GM18511 (cell line): Measurements from ENCODE around the gene FIBIN.
"Not testable (repeated sequence)": the region's sequence is repeated elsewhere in the genome, so short reads cannot be mapped to it uniquely, and the experiment has no call there.

ENCODE experiments used
- ATAC-seq: cut with Tn5 transposase; IDR thresholded peaks from one replicate; pipeline ENCODE4 v1.9.1; 2021; ENCODE audit warnings: mild to moderate bottlenecking, moderate library complexity; ENCODE audit not compliant: unreplicated experiment

FIBIN gene

DNA sequence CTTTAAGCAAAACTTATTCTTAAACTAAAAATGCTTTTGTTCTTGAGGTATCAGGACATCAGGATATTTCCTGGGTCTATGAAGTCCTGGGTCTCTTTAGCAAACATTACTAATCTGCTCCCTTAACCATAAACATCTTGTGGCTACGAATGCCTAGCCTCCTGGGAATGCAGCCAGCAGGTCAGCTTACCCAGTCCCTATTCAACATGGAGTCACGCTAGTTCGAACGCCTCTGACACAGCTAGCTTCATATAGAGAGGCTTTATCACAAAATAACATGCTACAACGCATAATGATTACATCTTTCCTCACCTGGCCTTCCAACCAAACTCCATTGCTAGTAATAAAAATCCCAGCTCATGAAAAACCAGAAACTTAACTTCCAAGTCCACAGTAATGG is 17.5 kb upstream of the FIBIN start:
- ATAC-seq, result no peak

DNA sequence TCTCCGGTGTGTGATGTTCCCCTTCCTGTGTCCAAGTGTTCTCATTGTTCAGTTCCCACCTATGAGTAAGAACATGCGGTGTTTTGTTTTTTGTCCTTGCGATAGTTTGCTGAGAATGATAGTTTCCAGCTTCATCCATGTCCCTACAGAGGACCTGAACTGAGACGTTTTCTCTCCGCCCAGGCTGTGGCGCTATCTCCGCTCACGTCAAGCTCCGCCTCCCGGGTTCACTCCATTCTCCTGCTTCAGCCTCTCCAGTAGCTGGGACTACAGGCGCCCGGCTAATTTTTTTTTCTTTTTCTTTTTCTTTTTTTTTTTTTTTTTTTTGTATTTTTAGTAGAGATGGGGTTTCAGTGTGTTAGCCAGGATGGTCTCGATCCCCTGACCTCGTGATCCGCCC is 16.7 kb upstream of the FIBIN start:
- ATAC-seq, result not testable (repeated sequence)

DNA sequence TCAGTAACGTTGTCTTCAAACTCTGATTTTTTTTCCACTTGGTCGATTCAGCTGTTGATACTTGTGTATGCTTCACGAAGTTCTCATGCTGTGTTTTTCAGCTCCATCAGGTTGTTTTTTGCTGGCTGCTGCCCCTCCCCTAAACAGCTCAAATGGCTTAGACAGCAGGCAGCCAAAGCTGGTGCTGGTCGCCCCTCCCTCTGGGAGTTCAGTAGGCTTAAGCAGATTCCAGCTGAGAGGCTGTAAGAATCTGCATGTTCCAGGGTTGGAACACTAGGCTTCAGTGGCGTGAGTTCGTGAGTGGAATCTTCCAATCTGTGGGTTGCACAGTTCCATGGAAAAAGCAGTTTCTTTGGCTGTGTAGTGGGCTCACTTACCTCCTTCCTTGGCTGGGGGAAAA is 10.3 kb upstream of the FIBIN start:
- no peak for ATAC-seq

GRCh38 chr11:26985470-26985869 is 8.4 kb upstream of the FIBIN start:
- no peak for ATAC-seq

- ATAC-seq, result no peak
Observed at GRCh38 chr11:26985943-26986342, 8.0 kb upstream of the FIBIN start.

DNA sequence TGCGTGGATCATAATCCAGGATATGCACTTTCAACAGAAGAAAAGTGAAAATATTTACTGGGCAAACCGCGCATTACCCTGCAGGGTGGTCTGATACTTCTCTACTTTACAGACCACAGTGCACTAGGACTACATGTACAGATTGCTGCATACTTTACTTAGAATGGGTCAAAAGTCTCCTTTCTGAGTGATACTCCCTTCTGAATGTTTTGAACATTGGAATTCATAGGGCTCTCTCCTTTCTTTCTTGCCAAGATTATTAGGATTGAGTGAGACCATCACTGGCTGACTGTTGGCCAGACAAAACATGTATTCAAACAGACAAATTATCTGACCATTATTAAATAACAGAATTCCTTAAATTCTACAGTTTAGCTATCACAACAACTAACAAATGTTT is 6.6 kb upstream of the FIBIN start:
- no peak for ATAC-seq

- no peak for ATAC-seq
Observed at GRCh38 chr11:26987731-26988130, 6.2 kb upstream of the FIBIN start.

DNA sequence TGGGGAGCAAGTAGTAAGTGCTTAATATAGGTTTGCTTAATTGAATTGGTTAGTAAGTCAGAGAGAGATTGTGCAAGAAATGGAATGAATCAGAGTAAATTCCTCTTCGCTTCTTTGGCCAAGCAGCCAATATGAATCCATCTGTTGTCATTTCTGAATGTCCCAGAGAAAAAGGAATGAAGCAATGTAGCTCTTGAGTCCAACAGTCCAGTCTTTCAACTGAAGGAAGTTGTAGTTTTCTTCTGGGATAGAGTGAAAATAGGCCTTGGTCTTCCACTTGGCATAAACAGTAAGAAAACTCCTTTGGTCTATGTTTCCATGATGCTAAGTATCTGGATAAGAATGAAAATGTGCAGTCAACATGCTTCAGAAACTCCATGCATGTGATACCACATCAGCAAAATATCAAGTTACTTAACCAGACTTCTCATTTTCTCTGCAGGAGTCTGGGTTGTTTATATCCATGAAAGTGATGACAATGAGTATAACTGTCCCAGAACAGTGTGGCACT is 1.8 kb upstream of the FIBIN start:
- no peak for ATAC-seq

GRCh38 chr11:26994631-26995095 is 751 bp downstream of the FIBIN start:
- ATAC-seq, result no peak

- no peak for ATAC-seq
Observed at GRCh38 chr11:26995701-26996460, 2.0 kb downstream of the FIBIN start.

- ATAC-seq, result no peak
Observed at GRCh38 chr11:26997378-26997777, 3.5 kb downstream of the FIBIN start.

GRCh38 chr11:27001136-27001730 is 7.3 kb downstream of the FIBIN start:
- not testable (repeated sequence) for ATAC-seq

- no peak for ATAC-seq
Observed at GRCh38 chr11:27002431-27002830, 8.5 kb downstream of the FIBIN start.

DNA sequence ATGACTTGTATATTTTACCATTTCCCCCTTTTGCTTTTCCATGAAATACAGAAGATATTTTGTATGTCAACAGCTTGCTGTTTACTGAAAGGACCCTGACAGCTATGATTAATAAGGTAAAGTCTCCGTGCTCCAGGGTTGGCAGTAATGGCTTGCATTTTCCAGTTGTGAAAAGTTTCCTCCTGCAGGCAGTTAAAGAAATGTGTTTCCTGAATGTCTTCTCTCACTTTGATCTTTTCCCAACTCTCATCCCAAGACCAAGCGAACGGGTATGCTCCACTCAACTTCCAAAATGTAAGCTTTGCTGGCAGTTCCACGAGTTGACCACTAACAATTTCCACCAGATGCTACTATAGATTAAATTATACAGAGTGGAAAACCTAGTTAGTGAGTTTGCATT is 8.9 kb downstream of the FIBIN start:
- ATAC-seq, result no peak

DNA sequence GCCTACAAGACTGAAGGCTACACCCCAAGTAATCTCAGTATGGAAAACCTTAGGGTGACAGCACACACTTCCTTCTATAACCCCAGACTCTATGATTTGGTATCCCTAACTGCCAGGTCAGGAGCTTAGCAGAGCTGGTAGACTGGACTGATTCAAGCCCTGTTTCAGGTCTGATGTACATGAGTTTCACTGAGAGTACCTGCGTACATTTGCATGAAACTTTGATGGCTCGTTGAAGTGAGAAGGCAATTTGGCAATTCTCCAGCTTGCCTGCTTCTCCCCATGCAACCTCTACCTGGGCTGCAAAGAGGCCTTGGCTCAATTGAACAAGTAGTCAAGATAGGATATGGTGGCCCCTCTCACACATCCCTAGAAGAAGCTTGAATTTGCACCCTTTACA is 10.2 kb downstream of the FIBIN start:
- no peak for ATAC-seq

- no peak for ATAC-seq
Observed at GRCh38 chr11:27008811-27009535, 15.1 kb downstream of the FIBIN start.

DNA sequence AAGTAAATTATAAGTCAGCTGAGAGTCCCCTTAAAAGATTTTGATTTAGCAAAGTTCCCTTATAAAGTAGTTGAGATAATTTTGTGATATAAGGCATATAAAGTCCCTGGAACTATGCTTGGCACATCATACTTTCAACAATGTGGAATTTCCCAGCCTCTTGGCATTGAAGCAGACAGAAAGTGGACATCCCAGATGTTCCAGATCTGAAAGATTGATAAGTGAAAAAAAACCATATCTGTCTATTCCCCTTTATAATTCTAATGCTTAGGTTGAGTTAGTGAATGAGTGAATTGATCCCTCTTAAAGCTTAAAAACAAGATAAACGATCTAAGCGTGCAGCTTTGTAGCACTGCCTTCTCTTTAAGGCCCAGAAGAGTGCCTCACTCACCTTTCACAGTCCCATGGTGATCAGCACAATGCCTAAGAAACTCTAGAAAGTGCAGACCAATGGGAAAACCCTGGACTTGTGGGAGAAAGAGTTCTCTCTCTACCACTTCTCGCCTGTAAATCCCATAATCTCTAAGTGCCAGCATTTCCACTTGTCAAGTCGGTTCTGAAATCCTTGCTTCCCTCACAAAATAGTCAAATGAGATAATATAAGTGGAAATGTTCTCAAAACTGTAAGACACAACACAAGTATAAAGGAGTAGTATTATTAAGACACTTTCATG is 17.8 kb downstream of the FIBIN start:
- ATAC-seq, result no peak

DNA sequence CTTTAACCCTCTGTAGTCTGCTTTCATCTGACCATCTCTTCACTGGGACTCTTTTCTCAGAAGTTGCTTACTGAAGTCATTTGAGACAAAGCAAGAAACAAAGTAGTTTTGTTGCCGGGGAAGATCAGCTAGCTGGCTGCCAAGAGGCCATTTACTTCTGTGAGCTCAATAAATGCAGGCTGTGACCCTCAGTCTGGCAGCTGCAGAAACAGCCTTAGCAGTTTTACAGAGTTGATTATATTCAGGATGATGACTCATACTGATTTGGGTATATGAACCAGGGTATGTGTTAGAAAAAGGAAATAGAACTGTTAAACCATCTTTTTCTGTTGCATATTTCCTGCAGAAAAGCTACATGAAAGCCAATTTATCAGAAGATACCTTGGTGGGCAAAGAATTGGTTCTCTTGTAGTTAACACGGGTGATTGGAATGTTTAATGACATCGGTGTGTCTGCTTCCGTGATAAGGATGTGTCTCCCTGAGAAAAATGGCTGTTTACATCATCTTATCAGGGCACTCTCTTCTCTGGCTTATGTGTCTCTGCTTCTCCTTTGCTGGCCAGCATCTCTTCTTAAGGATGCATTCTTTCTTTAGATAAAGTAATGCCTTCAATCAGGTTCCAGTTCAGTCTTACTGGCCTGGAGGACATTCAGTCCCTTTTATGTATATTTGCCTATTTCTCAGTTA is 18.5 kb downstream of the FIBIN start:
- ATAC-seq, result no peak

GRCh38 chr11:27013781-27014361 is 20.0 kb downstream of the FIBIN start:
- no peak for ATAC-seq

GRCh38 chr11:27018902-27019529 is 25.1 kb downstream of the FIBIN start:
- ATAC-seq, result no peak
